Measurements from ENCODE around the gene STIM2. TPM values are rescaled to one million over a fixed set of nuclear protein-coding genes. Genes with fewer than 3 reads are reported as not detected.

STIM2 gene
- total and polyA plus RNA-seq, 2 donors (not counting 1 experiment from before 2014, with no cell fraction given), result 19.0 to 33.0 TPM

DNA sequence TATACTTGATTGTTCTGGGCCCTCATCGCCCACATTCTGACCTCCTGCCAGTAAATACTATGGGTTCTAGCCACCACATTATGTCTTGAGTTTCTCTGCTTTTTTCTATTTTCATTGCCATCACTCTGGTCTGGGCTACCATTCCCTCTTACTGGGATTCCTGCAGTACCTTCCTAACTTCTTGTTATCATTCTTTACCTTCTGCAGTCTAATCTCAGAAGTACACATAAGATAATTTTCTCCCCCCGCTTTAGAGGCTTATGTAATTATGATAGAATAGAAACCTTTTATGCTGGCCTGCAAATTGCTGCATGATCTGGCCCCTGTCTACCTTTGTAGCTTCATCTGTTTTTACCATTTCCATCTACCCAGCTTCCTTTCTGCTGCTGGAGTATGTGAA, 19.2 kb downstream of the STIM2 start:
- Histone ChIP-seq H3K27me3 (ENCODE audit: control insufficient read depth, insufficient read depth, low read length) (no peaks in the 10 kb centered on the region), H2AFZ (ENCODE audit: low read length) (no peak overlapping the region), H3K4me2 (ENCODE audit: extremely low read depth, insufficient read depth, low read length) (no peak overlapping the region), H3K4me1 (ENCODE audit: control insufficient read depth, extremely low read depth, insufficient read depth, low read length) (no peaks in the 10 kb centered on the region), H3K27ac (ENCODE audit: insufficient read depth, low read length) (no peak overlapping the region), H3K79me2 (ENCODE audit: control insufficient read depth, insufficient read depth, low read length) (peaks cover 6% of the 10 kb centered on the region), H3K4me3 (replicated peaks in 1 of 4; ENCODE audit: control extremely low read depth in 1 of 4, insufficient read depth in 1 of 4, low read depth in 3 of 4, low read length in 4 of 4) (no peak overlapping the region), H3K36me3 (ENCODE audit: control insufficient read depth, insufficient read depth, low read length) (no peaks in the 10 kb centered on the region), H3K9ac (ENCODE audit: insufficient read depth, low read length) (no peak overlapping the region), H3K9me3 (ENCODE audit: control insufficient read depth, insufficient read depth, low read depth, low read length) (no peaks in the 10 kb centered on the region), H4K20me1 (ENCODE audit: control insufficient read depth, extremely low read depth, insufficient read depth, low read length) (no peaks in the 10 kb centered on the region)
- TF ChIP-seq, protein P1, sequence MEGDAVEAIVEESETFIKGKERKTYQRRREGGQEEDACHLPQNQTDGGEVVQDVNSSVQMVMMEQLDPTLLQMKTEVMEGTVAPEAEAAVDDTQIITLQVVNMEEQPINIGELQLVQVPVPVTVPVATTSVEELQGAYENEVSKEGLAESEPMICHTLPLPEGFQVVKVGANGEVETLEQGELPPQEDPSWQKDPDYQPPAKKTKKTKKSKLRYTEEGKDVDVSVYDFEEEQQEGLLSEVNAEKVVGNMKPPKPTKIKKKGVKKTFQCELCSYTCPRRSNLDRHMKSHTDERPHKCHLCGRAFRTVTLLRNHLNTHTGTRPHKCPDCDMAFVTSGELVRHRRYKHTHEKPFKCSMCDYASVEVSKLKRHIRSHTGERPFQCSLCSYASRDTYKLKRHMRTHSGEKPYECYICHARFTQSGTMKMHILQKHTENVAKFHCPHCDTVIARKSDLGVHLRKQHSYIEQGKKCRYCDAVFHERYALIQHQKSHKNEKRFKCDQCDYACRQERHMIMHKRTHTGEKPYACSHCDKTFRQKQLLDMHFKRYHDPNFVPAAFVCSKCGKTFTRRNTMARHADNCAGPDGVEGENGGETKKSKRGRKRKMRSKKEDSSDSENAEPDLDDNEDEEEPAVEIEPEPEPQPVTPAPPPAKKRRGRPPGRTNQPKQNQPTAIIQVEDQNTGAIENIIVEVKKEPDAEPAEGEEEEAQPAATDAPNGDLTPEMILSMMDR (conservative IDR thresholded peaks at IDR 0.05 in 1 of 2, IDR thresholded peaks at IDR 0.05 in 1 of 2; ENCODE audit: low read depth in 1 of 2, low read length in 2 of 2), result no peak
- TF ChIP-seq EZH2 (IDR thresholded peaks at IDR 0.05; ENCODE audit: low read length, missing control alignments), result no peak
- peak in 1 of 2 donors; percentile 33 for DNase-seq (ENCODE audit: low read depth in 2 of 2)

DNA sequence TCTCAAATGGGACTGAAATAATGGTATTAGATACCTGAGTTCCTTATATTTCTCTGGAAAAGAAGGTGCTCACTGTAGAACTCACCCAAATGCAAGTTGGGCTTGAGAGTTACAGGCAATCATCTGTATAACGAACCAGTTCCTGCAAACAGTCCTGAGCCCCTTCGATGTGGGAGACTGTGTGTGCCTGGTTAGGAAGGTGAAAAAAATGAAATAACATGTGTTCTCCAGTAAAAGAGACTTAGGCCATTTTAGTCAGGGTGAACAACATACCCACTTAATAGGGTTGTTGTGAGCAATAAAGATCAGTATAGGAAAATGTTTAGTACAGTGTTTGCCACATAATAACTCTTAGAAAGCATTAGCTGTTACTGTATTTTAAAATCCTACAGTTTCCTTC, 23.4 kb downstream of the STIM2 start:
- TF ChIP-seq, protein P1 (conservative IDR thresholded peaks at IDR 0.05 in 1 of 2, IDR thresholded peaks at IDR 0.05 in 1 of 2; ENCODE audit: low read depth in 1 of 2, low read length in 2 of 2), result no peak
- no peak for TF ChIP-seq EZH2 (IDR thresholded peaks at IDR 0.05; ENCODE audit: low read length, missing control alignments)
- Histone ChIP-seq H3K79me2 (ENCODE audit: control insufficient read depth, insufficient read depth, low read length) (peaks cover 2% of the 10 kb centered on the region), H2AFZ (ENCODE audit: low read length) (no peak overlapping the region)

GRCh38 chr4:26884486-26884988, 23.9 kb downstream of the STIM2 start:
- no peak for DNase-seq (ENCODE audit: low read depth in 2 of 2)
- Histone ChIP-seq H4K20me1 (ENCODE audit: control insufficient read depth, extremely low read depth, insufficient read depth, low read length) (no peaks in the 10 kb centered on the region), H3K9ac (ENCODE audit: insufficient read depth, low read length) (no peak overlapping the region), H3K9me3 (ENCODE audit: control insufficient read depth, insufficient read depth, low read depth, low read length) (no peaks in the 10 kb centered on the region), H3K4me1 (ENCODE audit: control insufficient read depth, extremely low read depth, insufficient read depth, low read length) (no peaks in the 10 kb centered on the region), H2AFZ (ENCODE audit: low read length) (no peak overlapping the region), H3K27me3 (ENCODE audit: control insufficient read depth, insufficient read depth, low read length) (no peaks in the 10 kb centered on the region), H3K27ac (ENCODE audit: insufficient read depth, low read length) (no peak overlapping the region), H3K79me2 (ENCODE audit: control insufficient read depth, insufficient read depth, low read length) (peaks cover 2% of the 10 kb centered on the region), H3K4me3 (replicated peaks in 1 of 4; ENCODE audit: control extremely low read depth in 1 of 4, insufficient read depth in 1 of 4, low read depth in 3 of 4, low read length in 4 of 4) (no peak overlapping the region), H3K4me2 (ENCODE audit: extremely low read depth, insufficient read depth, low read length) (no peak overlapping the region), H3K36me3 (ENCODE audit: control insufficient read depth, insufficient read depth, low read length) (no peaks in the 10 kb centered on the region)
- TF ChIP-seq, protein P1 (conservative IDR thresholded peaks at IDR 0.05 in 1 of 2, IDR thresholded peaks at IDR 0.05 in 1 of 2; ENCODE audit: low read depth in 1 of 2, low read length in 2 of 2), result no peak
- no peak for TF ChIP-seq EZH2 (IDR thresholded peaks at IDR 0.05; ENCODE audit: low read length, missing control alignments)

More for the DNA sequence above, 23.4 kb downstream of the STIM2 start:
- DNase-seq (ENCODE audit: low read depth in 2 of 2), result no peak
- no peak overlapping the region for H3K4me3 ChIP-seq (replicated peaks in 1 of 4; ENCODE audit: control extremely low read depth in 1 of 4, insufficient read depth in 1 of 4, low read depth in 3 of 4, low read length in 4 of 4)
- no peaks in the 10 kb centered on the region for H4K20me1 ChIP-seq (ENCODE audit: control insufficient read depth, extremely low read depth, insufficient read depth, low read length)
- H3K9me3 ChIP-seq (ENCODE audit: control insufficient read depth, insufficient read depth, low read depth, low read length), result no peaks in the 10 kb centered on the region
- H3K27ac ChIP-seq (ENCODE audit: insufficient read depth, low read length), result no peak overlapping the region
- no peaks in the 10 kb centered on the region for H3K4me1 ChIP-seq (ENCODE audit: control insufficient read depth, extremely low read depth, insufficient read depth, low read length)
- H3K36me3 ChIP-seq (ENCODE audit: control insufficient read depth, insufficient read depth, low read length), result no peaks in the 10 kb centered on the region
- no peaks in the 10 kb centered on the region for H3K27me3 ChIP-seq (ENCODE audit: control insufficient read depth, insufficient read depth, low read length)
- H3K9ac ChIP-seq (ENCODE audit: insufficient read depth, low read length), result no peak overlapping the region
- H3K4me2 ChIP-seq (ENCODE audit: extremely low read depth, insufficient read depth, low read length), result no peak overlapping the region
